Upper lobe of right lung (tissue), 1 donor: ENCODE data around the gene GNPTAB. TPM values are rescaled to one million over a fixed set of nuclear protein-coding genes. Genes with fewer than 3 reads are reported as not detected.
A peak's percentile ranks its signal among the peaks of the same experiment; 100 is the strongest.

ENCODE experiments used
- ATAC-seq: fragments of 200-7000 bp; cut with Tn5 transposase; one replicate; pipeline ENCODE4 v1.9.1; 2020; ENCODE audit warnings: mild to moderate bottlenecking, moderate library complexity
- DNase-seq: peaks from one replicate; pipeline ENCODE4 v3.0.0-alpha.2; 2020
- H3K27ac ChIP-seq: fragments of 200-600 bp; one replicate; pipeline ENCODE4 v1.8.0; 2022
- H3K27me3 ChIP-seq: fragments of 200-600 bp; one replicate; pipeline ENCODE4 v1.8.0; 2022; ENCODE audit warnings: mild to moderate bottlenecking
- H3K36me3 ChIP-seq: fragments of 200-600 bp; one replicate; pipeline ENCODE4 v1.8.0; 2022
- H3K4me1 ChIP-seq: fragments of 200-600 bp; one replicate; pipeline ENCODE4 v1.8.0; 2022
- H3K4me3 ChIP-seq: fragments of 200-600 bp; one replicate; pipeline ENCODE4 v1.8.0; 2022; ENCODE audit warnings: mild to moderate bottlenecking
- H3K9me3 ChIP-seq: fragments of 200-600 bp; one replicate; pipeline ENCODE4 v1.8.0; 2022
- CTCF ChIP-seq: fragments of 200-600 bp; IDR thresholded peaks from one replicate; pipeline ENCODE4 v1.8.0; 2022; ENCODE audit warnings: antibody characterized with exemption
- intact Hi-C: fragments of 100-400 bp; cut with DNase I; formaldehyde crosslinking; loops from one replicate; pipeline ENCODE4 v1.11.0; 2022
- total RNA-seq: library from RNA; stranded (reverse); fragmentation: NEBNext Ultra II Directional; extraction: Animal tissue kit (Norgen Biotek cat#: 25700); gene quantifications from one replicate; pipeline ENCODE4 v1.2.1, GENCODE V29; 2021
- donor health status: DM: no; HTN: yes; CAD: no; lungs with severe emphysema.

Gene GNPTAB
- total RNA-seq, 1 donor from 2014 or later: 65.9 TPM

- peak; percentile 98 for TF ChIP-seq CTCF
- Histone ChIP-seq H3K4me1 (peaks cover 5% of the 10 kb centered on the region), H3K27me3 (no peaks in the 10 kb centered on the region), H3K36me3 (peaks cover 58% of the 10 kb centered on the region), H3K4me3 (no peak overlapping the region), H3K9me3 (no peaks in the 10 kb centered on the region), H3K27ac (no peak overlapping the region)
- DNase-seq: no peak
- ATAC-seq: peak; percentile 96
- intact Hi-C loops: loop anchor here (10.0 kb wide), 1 partner anchor 61 kb away; the partner anchor contains the start of gene GNPTAB
Observed at GRCh38 chr12:101773650-101774162, 57.1 kb downstream of the GNPTAB start.

GRCh38 chr12:101772012-101772775, 58.6 kb downstream of the GNPTAB start:
- intact Hi-C loops: loop anchor here (10.0 kb wide), 1 partner anchor 63 kb away; the partner anchor contains the start of gene GNPTAB
- TF ChIP-seq CTCF: no peak

GRCh38 chr12:101769865-101770264, 60.9 kb downstream of the GNPTAB start:
- H3K4me3 ChIP-seq: no peak overlapping the region
- no peak overlapping the region for H3K27ac ChIP-seq
- H3K9me3 ChIP-seq: no peaks in the 10 kb centered on the region
- ATAC-seq: no peak
- H3K27me3 ChIP-seq: no peaks in the 10 kb centered on the region
- no peak for DNase-seq
- no peak for TF ChIP-seq CTCF
- peaks cover 68% of the 10 kb centered on the region for H3K36me3 ChIP-seq
- intact Hi-C loops: loop anchor here (10.0 kb wide), 1 partner anchor 65 kb away; the partner anchor contains the start of gene GNPTAB
- H3K4me1 ChIP-seq: no peaks in the 10 kb centered on the region

More at GRCh38 chr12:101772012-101772775, 58.6 kb downstream of the GNPTAB start:
- ATAC-seq (peak; percentile 55), DNase-seq (no peak)
- H3K9me3 ChIP-seq: no peaks in the 10 kb centered on the region
- no peak overlapping the region for H3K4me3 ChIP-seq
- no peaks in the 10 kb centered on the region for H3K27me3 ChIP-seq
- peaks cover 56% of the 10 kb centered on the region for H3K36me3 ChIP-seq
- peaks cover 5% of the 10 kb centered on the region for H3K4me1 ChIP-seq
- no peak overlapping the region for H3K27ac ChIP-seq

- no peak for TF ChIP-seq CTCF
- Histone ChIP-seq H3K27ac (no peak overlapping the region), H3K4me3 (no peak overlapping the region), H3K9me3 (no peaks in the 10 kb centered on the region), H3K36me3 (peaks cover 72% of the 10 kb centered on the region), H3K27me3 (no peaks in the 10 kb centered on the region), H3K4me1 (peaks cover 8% of the 10 kb centered on the region)
- intact Hi-C loops: no loop called here
- no peak for DNase-seq
- ATAC-seq: no peak
Observed at GRCh38 chr12:101768781-101769180, 62.0 kb downstream of the GNPTAB start.

- no peaks in the 10 kb centered on the region for H3K27me3 ChIP-seq
- no peak for TF ChIP-seq CTCF
- DNase-seq (no peak), ATAC-seq (no peak)
- H3K4me1 ChIP-seq: peaks cover 10% of the 10 kb centered on the region
- no peaks in the 10 kb centered on the region for H3K9me3 ChIP-seq
- no peak overlapping the region for H3K27ac ChIP-seq
- intact Hi-C loops: no loop called here
- peaks cover 67% of the 10 kb centered on the region for H3K36me3 ChIP-seq
- H3K4me3 ChIP-seq: no peak overlapping the region
Observed at GRCh38 chr12:101767537-101767936, 63.2 kb downstream of the GNPTAB start.
